GM12878 (cell line): ENCODE results near the gene LMF1. TPM values are rescaled to one million over a fixed set of nuclear protein-coding genes. Genes with fewer than 3 reads are reported as not detected.

Source experiments
- ATAC-seq: fragments of 200-7000 bp; cut with Tn5 transposase; 3 replicates; pipeline ENCODE4 v1.9.1; 2020; ENCODE audit warnings: mild to moderate bottlenecking, moderate library complexity
- BruUV-seq: library from RNA; stranded (reverse); fragments of 400-500 nt; replicated peaks from 2 replicates; lab custom pipeline; 2021; lab: Mats Ljungman, UMichigan
- CTCF ChIA-PET: fragments of 300-600 bp; sonication (Branson Sonifier 250); formaldehyde crosslinking; extraction: SDS; loops from one replicate; lab custom pipeline; 2021; ENCODE audit warnings: inconsistent platforms; lab: Yijun Ruan, JAX
- POLR2A ChIA-PET: fragments of 350-600 bp; formaldehyde crosslinking; extraction: SDS; loops from one replicate; lab custom pipeline; 2021; ENCODE audit warnings: inconsistent platforms; lab: Charles Lee
- RAD21 ChIA-PET: fragments of 300-600 bp; sonication (Branson Sonifier 250); formaldehyde crosslinking; loops from one replicate; lab custom pipeline; 2023; ENCODE audit warnings: antibody characterized with exemption; ENCODE audit not compliant: unreplicated experiment; lab: Charles Lee
- SMC1A ChIA-PET: fragments of 300-600 bp; sonication (Branson Sonifier 250); formaldehyde crosslinking; loops from one replicate; lab custom pipeline; 2023; ENCODE audit not compliant: unreplicated experiment, uncharacterized antibody; lab: Charles Lee
- DNase-seq: peaks from one replicate; pipeline ENCODE4 v3.0.0-alpha.2; 2011; ENCODE audit warnings: low read depth, low spot score
- FAIRE-seq: peaks from 3 replicates; lab custom pipeline; 2011; peaks lifted over from hg19 to GRCh38; lab: Jason Lieb, UNC
- H2AFZ ChIP-seq: 2 replicates; pipeline ENCODE4 v1.6.0; 2011; ENCODE audit warnings: low read depth, low read length, control low read depth; ENCODE audit not compliant: control insufficient read depth
- H3K27ac ChIP-seq: 2 replicates; pipeline ENCODE4 v1.5.1; 2011; ENCODE audit warnings: control low read depth; ENCODE audit not compliant: control insufficient read depth, insufficient read depth
- H3K27me3 ChIP-seq, 2 experiments: replicated peaks in 1 of 2; 2 replicates each; pipeline versions ENCODE4 v1.6.0 to v1.6.1; 2011; ENCODE audit warnings: low read length in 1 of 2; ENCODE audit not compliant: control insufficient read depth in 2 of 2, insufficient read depth in 2 of 2
- H3K36me3 ChIP-seq, 2 experiments: 2 replicates each; pipeline ENCODE4 v1.5.1; 2011; ENCODE audit warnings: low read length in 1 of 2; ENCODE audit not compliant: control insufficient read depth in 2 of 2, insufficient read depth in 2 of 2
- H3K4me1 ChIP-seq: 2 replicates; pipeline ENCODE4 v1.6.1; 2011; ENCODE audit warnings: mild to moderate bottlenecking, low read length, moderate library complexity, mixed read lengths; ENCODE audit not compliant: control insufficient read depth, insufficient read depth
- H3K4me2 ChIP-seq: 2 replicates; pipeline ENCODE4 v1.6.0; 2011; ENCODE audit warnings: control low read depth; ENCODE audit not compliant: control insufficient read depth, insufficient read depth
- H3K4me3 ChIP-seq: fragments of 200-600 bp; sonication (generic); 2 replicates; pipeline ENCODE4 v1.5.1; 2016
- H3K79me2 ChIP-seq: 2 replicates; pipeline ENCODE4 v1.6.0; 2011; ENCODE audit warnings: low read length; ENCODE audit not compliant: control insufficient read depth, insufficient read depth
- H3K9ac ChIP-seq: 2 replicates; pipeline ENCODE4 v1.8.0; 2011; ENCODE audit warnings: low read length, control low read depth, mixed read lengths; ENCODE audit not compliant: control insufficient read depth, insufficient read depth
- H3K9me3 ChIP-seq: replicated peaks from 3 replicates; pipeline ENCODE4 v1.5.1; 2011; ENCODE audit warnings: mild to moderate bottlenecking, low read length; ENCODE audit not compliant: control insufficient read depth, insufficient read depth
- H4K20me1 ChIP-seq: 2 replicates; pipeline ENCODE4 v1.6.0; 2011; ENCODE audit not compliant: control insufficient read depth, insufficient read depth
- FOXM1 ChIP-seq: IDR thresholded peaks from 2 replicates; pipeline ENCODE4 v1.6.1; 2012; ENCODE audit warnings: low read depth, mild to moderate bottlenecking, inconsistent platforms, low read length, moderate library complexity
- GABPA ChIP-seq: IDR thresholded peaks from 2 replicates; pipeline ENCODE4 v1.6.1; 2014; ENCODE audit warnings: antibody characterized with exemption, low read depth, mild to moderate bottlenecking, inconsistent platforms
- IKZF2 ChIP-seq, 2 experiments: fragments of 450-650 bp; IDR thresholded peaks; 2 replicates each; pipeline ENCODE4 v1.6.1; 2017; ENCODE audit warnings: mild to moderate bottlenecking in 2 of 2, moderate library complexity in 2 of 2
- IRF3 ChIP-seq: fragments of 450-650 bp; IDR thresholded peaks from 2 replicates; pipeline ENCODE4 v1.6.1; 2014; ENCODE audit warnings: mild to moderate bottlenecking
- RCOR1 ChIP-seq: conservative IDR thresholded peaks from 2 replicates; pipeline ENCODE4 v1.6.1; 2012; ENCODE audit warnings: low read depth, low read length, improper control_type of control experiment
- WGBS: methylation state at CpG from one replicate; pipeline ENCODE4 v1.1.6; 2016; ENCODE audit warnings: low lambda C conversion rate; ENCODE audit not compliant: insufficient replicate concordance, insufficient coverage; ENCODE audit errors: missing lambda C conversion rate; 5-methylcytosine and 5-hydroxymethylcytosine counted together
- in situ Hi-C: fragments of 300-500 bp; cut with MboI; formaldehyde crosslinking; loops from 9 replicates; pipeline ENCODE4 v1.14.3; 2018; ENCODE audit warnings: mixed read lengths
- intact Hi-C: fragments of 100-400 bp; cut with micrococcal nuclease; formaldehyde crosslinking; loops from one replicate; pipeline ENCODE4 v1.14.2; 2022; ENCODE audit not compliant: unreplicated experiment
- polyA plus RNA-seq, 11 experiments: library from polyadenylated mRNA; depleted of rRNA in 4 of 11; unstranded in 6 of 11; stranded (reverse) in 5 of 11; fragments of >200 nt; fragmentation: Nextera tagmentation in 4 of 11; fragmentation: Illumina TruSeq in 1 of 11; extraction: Ambion mirVana in 4 of 11; extraction: Trizol in 1 of 11; gene quantifications; 1 replicate in 1 of 11; 2 replicates in 10 of 11; pipeline versions ENCODE4 v1.2.1 to v1.2.3, GENCODE V29; 2011 to 2016; ENCODE audit warnings: inconsistent platforms in 2 of 11, missing spikeins in 2 of 11, low read depth in 1 of 11
- total RNA-seq, 4 experiments: library from RNA; depleted of rRNA in 3 of 4; stranded (reverse); fragments of >200 nt in 3 of 4; fragmentation: Illumina TruSeq in 1 of 4; extraction: Trizol in 1 of 4; gene quantifications; 2 replicates each; pipeline versions ENCODE4 v1.2.1 to v1.2.3, GENCODE V29; 2013 to 2021
- TF ChIP-seq, protein P1 (sequence below): fragments of 450-650 bp; IDR thresholded peaks from 2 replicates; pipeline ENCODE4 v1.6.1; 2017; ENCODE audit warnings: mild to moderate bottlenecking

LMF1 gene
- total and polyA plus RNA-seq, 10 of the 15 experiments (the other 5 are each of a cell fraction or from before 2014, with no cell fraction given) = 0.18 to 3.2 (median 1.4) TPM; not detected in 1

DNA sequence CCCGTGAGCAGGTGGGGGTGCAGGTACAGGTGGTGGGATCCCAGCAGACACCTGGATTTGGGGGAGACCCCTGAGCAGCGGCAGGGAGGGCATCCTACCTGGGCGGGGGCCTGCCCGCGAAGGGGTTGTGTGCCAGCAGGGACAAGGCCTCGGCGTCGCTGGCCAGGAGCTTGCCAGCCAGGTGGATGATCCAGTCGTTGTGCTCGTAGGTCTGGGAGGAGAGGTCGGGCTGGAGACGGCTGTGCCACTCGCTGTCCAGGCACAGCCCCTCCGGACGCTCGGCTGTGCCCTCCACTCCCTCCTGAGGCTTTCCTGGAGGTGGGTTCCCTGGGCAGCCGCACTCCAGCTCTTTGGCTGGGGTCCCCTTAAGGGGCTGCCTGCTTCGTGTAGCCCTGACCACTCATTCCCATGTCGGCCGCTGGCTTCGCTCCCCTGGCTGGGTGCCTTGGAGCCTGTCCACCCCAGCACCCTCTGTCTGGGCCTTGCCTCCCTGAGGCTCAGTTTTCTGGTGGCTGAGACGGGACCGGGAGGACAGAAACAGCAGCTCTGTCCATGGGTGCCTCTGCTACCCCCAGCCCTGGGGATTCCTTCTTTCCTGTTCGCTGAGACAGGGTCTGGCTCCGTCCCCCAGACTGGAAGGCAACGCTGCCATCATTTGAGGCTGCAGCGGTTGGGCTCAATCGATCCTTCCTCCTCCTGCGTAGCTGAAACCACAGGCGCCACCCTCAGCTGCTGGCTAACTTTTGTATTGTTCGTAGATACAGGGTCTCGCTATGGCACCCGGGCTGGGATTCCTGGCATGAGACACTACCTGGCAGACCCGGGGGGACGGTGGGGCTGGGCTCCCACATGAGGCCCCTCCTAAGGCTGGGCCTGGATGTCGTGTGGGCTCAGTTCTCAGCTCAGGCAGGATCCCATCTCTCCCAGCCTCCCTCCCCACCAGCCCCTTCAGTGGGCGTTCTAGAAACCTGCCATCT is 101.7 kb downstream of the LMF1 start:
- in situ Hi-C loops = no loop called here
- no TSS peak for BruUV-seq
- POLR2A ChIA-PET = no interaction called here

More for the DNA sequence above, 101.7 kb downstream of the LMF1 start:
- no peak for ATAC-seq
- no peak overlapping the region for H3K4me3 ChIP-seq
- H3K9ac ChIP-seq = no peak overlapping the region
- H3K36me3 ChIP-seq = no peaks in the 10 kb centered on the region
- no peak for DNase-seq
- H3K27ac ChIP-seq = no peak overlapping the region
- H3K27me3 ChIP-seq = no peaks in the 10 kb centered on the region
- H3K4me1 ChIP-seq = no peaks in the 10 kb centered on the region
- no peaks in the 10 kb centered on the region for H3K79me2 ChIP-seq
- ChIA-PET RAD21 (no interaction called here), SMC1A (no interaction called here), CTCF (interaction anchor here (0.7 kb wide), 1 partner anchor 91 kb away, joined by 3 read pairs; no protein-coding TSS in a partner anchor)
- intact Hi-C loops = no loop called here
- no peak for FAIRE-seq
- H2AFZ ChIP-seq = no peak overlapping the region
- no peaks in the 10 kb centered on the region; the same call in 2 of the 3 replicates for H3K9me3 ChIP-seq
- no peak for TF ChIP-seq RCOR1
- no peak for TF ChIP-seq GABPA
- no peak for TF ChIP-seq IRF3
- TF ChIP-seq, protein P1, sequence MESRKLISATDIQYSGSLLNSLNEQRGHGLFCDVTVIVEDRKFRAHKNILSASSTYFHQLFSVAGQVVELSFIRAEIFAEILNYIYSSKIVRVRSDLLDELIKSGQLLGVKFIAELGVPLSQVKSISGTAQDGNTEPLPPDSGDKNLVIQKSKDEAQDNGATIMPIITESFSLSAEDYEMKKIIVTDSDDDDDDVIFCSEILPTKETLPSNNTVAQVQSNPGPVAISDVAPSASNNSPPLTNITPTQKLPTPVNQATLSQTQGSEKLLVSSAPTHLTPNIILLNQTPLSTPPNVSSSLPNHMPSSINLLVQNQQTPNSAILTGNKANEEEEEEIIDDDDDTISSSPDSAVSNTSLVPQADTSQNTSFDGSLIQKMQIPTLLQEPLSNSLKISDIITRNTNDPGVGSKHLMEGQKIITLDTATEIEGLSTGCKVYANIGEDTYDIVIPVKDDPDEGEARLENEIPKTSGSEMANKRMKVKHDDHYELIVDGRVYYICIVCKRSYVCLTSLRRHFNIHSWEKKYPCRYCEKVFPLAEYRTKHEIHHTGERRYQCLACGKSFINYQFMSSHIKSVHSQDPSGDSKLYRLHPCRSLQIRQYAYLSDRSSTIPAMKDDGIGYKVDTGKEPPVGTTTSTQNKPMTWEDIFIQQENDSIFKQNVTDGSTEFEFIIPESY = no peak
- TF ChIP-seq IKZF2 (IDR thresholded peaks at IDR 0.05) = no peak
- no peak for TF ChIP-seq FOXM1
- TF ChIP-seq, all 136 proteins: peak for 0
- Histone ChIP-seq H4K20me1 (no peaks in the 10 kb centered on the region), H3K4me2 (no peak overlapping the region)
- 84% methylated on average over 37 of the region's 37 CpGs for WGBS
